ENCODE data around the gene SLC35G3.
"Not testable (repeated sequence)": the region's sequence is repeated elsewhere in the genome, so short reads cannot be mapped to it uniquely, and the experiment has no call there.

Gene SLC35G3

GRCh38 chr17:35162755-35163154 lies 31.4 kb downstream of the SLC35G3 start:
- DNase-seq, result no peak

DNA sequence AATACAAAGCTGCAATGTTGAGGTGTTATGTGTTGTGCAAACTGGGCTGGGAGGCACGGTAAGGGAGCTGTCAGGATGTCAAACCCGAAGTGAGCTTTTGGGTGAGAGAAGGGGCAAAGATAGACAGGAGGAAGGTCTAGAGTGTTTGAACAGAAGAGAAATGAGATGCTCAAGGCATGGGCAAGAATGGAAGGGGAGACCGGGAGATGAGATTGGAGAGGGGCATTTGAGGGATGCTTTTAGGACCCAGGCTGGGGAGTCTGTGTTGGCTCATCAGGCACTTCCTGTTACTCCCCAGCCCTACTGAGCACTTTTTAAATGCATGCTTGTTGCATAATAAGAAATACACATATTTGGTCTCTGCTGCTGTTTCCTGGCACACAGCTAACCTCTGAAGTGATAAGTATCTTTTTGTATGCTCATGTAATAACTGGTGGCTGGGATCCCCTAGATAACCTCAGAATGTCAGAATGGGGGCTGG lies 32.9 kb downstream of the SLC35G3 start:
- DNase-seq, result peak; percentile 61

GRCh38 chr17:35160354-35161201 lies 33.6 kb downstream of the SLC35G3 start:
- peak; percentile 53 for DNase-seq

DNA sequence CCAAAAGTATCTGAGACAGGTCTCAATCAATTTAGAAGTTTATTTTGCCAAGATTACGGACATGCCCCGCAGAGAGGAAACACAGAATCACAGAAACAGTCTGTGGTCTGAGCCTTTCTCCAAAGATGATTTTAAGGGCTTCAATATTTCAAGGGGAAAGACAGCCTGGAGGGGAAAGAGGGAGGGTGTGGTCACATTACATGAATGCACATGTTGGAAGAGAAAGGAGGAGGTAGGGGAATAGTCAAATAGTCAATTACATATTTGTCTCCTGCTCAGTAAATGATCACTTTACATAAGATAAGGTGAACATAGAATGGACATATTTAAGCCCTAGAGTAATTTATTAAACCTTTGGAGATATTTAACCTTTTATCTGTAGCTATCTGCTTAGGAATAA lies 34.3 kb downstream of the SLC35G3 start:
- no peak for DNase-seq

GRCh38 chr17:35155246-35155645 lies 38.9 kb downstream of the SLC35G3 start:
- DNase-seq, result no peak

DNA sequence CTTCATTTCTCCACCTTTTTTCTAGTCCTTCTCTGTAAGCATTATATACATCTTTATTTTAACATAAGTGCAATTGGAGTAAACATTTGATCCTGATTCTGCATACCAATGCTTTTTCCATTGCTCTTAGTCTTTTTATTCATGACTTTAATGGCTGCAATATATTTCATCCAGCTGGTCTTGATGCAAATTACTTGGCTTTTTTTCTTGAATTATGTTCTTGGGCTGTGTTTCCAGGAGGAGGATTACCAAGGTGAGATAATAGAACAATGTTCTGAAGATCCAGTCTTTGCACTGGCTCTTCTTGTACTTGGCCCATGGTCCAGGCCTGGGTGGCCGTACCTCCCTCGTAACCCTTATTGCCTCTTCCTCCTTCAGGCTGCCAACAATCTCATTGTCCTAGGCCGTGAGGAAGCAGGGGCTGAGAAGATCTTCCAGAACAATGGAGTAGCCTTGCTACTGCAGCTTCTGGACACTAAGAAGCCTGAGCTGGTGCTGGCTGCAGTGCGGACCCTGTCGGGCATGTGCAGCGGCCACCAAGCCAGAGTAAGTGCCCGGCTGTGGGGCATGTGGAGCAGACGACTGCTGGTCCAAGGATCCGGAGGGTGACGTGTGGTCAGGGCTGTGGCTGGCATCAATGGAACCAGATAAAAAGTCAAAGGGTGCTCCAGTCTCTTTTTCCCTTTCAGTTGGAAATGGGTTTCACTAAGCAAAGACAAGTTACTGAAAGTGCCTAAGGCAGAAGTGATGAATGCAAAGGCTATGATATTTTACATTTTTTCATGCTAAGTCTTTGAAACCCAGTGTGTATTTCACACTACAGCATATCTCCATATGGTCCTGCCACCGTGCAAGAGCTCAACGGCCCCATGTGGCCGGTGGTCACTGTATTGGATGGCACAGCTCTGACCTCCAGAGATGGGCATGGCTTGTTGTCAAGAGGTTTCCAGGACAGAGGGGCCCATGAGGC lies 39.7 kb downstream of the SLC35G3 start:
- no peak for DNase-seq

DNA sequence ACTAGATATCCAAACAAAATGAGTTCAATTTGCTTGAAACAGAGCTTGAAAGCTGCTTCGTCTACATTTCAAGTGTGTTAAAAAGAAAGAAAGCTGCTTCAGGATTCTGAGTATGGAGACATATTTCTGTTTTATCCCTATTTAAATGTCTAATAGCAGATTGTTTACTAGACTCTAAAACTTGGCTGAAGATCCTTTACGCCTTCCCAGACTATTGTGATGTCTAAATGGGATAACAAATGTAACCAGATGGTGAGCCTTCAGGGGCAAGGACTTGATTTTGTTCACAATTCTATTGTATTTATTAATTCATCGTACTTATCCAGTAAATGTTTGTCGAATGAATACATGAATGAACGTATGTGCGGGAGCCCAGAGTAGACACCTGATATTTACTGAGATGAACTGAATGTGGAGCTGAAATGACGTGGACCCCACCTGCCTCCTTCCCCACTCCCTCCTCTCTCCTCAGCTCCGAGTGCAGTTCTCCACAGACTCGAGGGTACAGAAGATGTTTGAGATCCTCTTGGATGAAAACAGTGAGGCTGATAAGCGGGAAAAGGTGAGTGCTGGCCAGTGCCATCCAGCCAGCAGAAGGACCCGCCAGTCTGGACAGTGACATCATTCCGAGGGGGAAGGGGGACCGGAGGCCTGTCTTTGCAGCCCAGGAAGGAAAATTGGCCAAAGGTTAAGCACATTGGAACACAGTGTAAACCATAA lies 41.6 kb downstream of the SLC35G3 start:
- no peak for DNase-seq

GRCh38 chr17:35151080-35151479 lies 43.1 kb downstream of the SLC35G3 start:
- not testable (repeated sequence) for DNase-seq

- no peak for DNase-seq
Observed at GRCh38 chr17:35149941-35150340, 44.3 kb downstream of the SLC35G3 start.

- DNase-seq, result no peak
Observed at GRCh38 chr17:35148144-35148543, 46.0 kb downstream of the SLC35G3 start.

- no peak for DNase-seq
Observed at GRCh38 chr17:35147375-35147905, 46.8 kb downstream of the SLC35G3 start, which contains the start of gene UNC45B. Gene UNC45B, plus strand, starts transcription at chr17:35147817. Its CDS starts 447 bp downstream, at chr17:35148264.

DNA sequence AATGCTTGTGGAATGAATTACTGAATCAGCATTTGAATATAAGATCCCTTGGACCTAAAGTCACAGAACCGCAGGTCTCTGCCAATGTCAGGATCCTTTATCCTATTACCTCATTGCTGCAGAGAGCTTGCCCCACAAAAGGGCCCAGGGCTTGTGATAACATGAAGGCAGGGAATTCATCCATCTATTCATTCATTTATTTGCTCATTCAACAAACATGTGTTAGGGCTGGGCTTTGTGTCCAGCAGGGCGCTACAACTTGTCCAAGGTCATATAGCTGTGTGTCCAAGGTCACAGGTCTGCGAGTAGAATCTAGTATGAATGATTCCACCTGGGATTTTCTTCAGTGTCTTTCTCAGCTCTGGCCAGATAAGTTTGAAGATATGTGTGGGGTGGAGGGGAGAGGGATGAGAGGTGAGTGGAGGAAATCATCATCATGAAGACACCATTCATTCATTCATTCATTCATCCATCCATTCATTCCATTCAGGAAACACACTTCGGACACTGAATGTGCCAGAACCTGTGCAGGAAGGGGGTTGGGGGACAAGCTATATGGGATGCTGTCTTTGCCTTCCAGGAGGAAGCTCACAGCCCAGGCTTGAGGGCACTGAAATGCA lies 47.9 kb downstream of the SLC35G3 start:
- DNase-seq, result no peak

GRCh38 chr17:35144840-35145239 lies 49.4 kb downstream of the SLC35G3 start:
- no peak for DNase-seq

Data from CD4-positive, alpha-beta T cell treated with Interleukin-10 for 1 hour (primary cell).